GM18519 (cell line): ENCODE measurements around the gene KLHL2.
"Not testable (repeated sequence)": the region's sequence is repeated elsewhere in the genome, so short reads cannot be mapped to it uniquely, and the experiment has no call there.

ENCODE experiments used
- ATAC-seq: cut with Tn5 transposase; IDR thresholded peaks from one replicate; pipeline ENCODE4 v1.9.1; 2021; ENCODE audit warnings: mild to moderate bottlenecking, moderate library complexity; ENCODE audit not compliant: unreplicated experiment, low FRiP score

KLHL2 gene

GRCh38 chr4:165207431-165208220 is at the start of gene KLHL2:
Gene KLHL2, plus strand, starts transcription at chr4:165207561. Its CDS starts 316 bp downstream, at chr4:165207877.
- peak; percentile 81 for ATAC-seq

- no peak for ATAC-seq
Measured at GRCh38 chr4:165158762-165159161, 48.6 kb upstream of the KLHL2 start.

- no peak for ATAC-seq
Measured at GRCh38 chr4:165164257-165164656, 43.1 kb upstream of the KLHL2 start.

GRCh38 chr4:165166872-165167271 is 40.5 kb upstream of the KLHL2 start:
- not testable (repeated sequence) for ATAC-seq

GRCh38 chr4:165167650-165168049 is 39.7 kb upstream of the KLHL2 start:
- no peak for ATAC-seq

GRCh38 chr4:165170819-165171218 is 36.5 kb upstream of the KLHL2 start:
- no peak for ATAC-seq

GRCh38 chr4:165175470-165175869 is 31.9 kb upstream of the KLHL2 start:
- not testable (repeated sequence) for ATAC-seq

GRCh38 chr4:165175879-165176278 is 31.5 kb upstream of the KLHL2 start:
- no peak for ATAC-seq

GRCh38 chr4:165177725-165178666 is 29.4 kb upstream of the KLHL2 start:
- ATAC-seq, result peak; percentile 51

- no peak for ATAC-seq
Measured at GRCh38 chr4:165184220-165184619, 23.1 kb upstream of the KLHL2 start.

GRCh38 chr4:165184998-165185397 is 22.4 kb upstream of the KLHL2 start:
- not testable (repeated sequence) for ATAC-seq

- ATAC-seq, result no peak
Measured at GRCh38 chr4:165185448-165185847, 21.9 kb upstream of the KLHL2 start.

- no peak for ATAC-seq
Measured at GRCh38 chr4:165190591-165191347, 16.6 kb upstream of the KLHL2 start.

GRCh38 chr4:165191348-165191656 is 16.1 kb upstream of the KLHL2 start:
- no peak for ATAC-seq

- no peak for ATAC-seq
Measured at GRCh38 chr4:165191814-165192499, 15.4 kb upstream of the KLHL2 start.

GRCh38 chr4:165192500-165192898 is 14.9 kb upstream of the KLHL2 start:
- no peak for ATAC-seq

GRCh38 chr4:165192956-165193355 is 14.4 kb upstream of the KLHL2 start:
- ATAC-seq, result no peak

- ATAC-seq, result no peak
Measured at GRCh38 chr4:165194368-165194767, 13.0 kb upstream of the KLHL2 start.

GRCh38 chr4:165198329-165198728 is 9.0 kb upstream of the KLHL2 start:
- ATAC-seq, result no peak

GRCh38 chr4:165199286-165199685 is 8.1 kb upstream of the KLHL2 start:
- ATAC-seq, result no peak
